Skin of body (tissue), 2 donors: ENCODE data around the gene HSPA4. TPM values are rescaled to one million over a fixed set of nuclear protein-coding genes. Genes with fewer than 3 reads are reported as not detected.
"Not testable (repeated sequence)": the region's sequence is repeated elsewhere in the genome, so short reads cannot be mapped to it uniquely, and the experiment has no call there.

Experiments used
- DNase-seq: peaks from one replicate; lab custom pipeline; 2025; lab: John Stamatoyannopoulos, UW
- total RNA-seq: library from RNA; depleted of rRNA; stranded (reverse); fragments of >200 nt; gene quantifications from one replicate; pipeline ENCODE4 v1.2.3, GENCODE V29; 2014

HSPA4 gene
- total RNA-seq, 1 donor from 2014 or later: 58.9 TPM

DNA sequence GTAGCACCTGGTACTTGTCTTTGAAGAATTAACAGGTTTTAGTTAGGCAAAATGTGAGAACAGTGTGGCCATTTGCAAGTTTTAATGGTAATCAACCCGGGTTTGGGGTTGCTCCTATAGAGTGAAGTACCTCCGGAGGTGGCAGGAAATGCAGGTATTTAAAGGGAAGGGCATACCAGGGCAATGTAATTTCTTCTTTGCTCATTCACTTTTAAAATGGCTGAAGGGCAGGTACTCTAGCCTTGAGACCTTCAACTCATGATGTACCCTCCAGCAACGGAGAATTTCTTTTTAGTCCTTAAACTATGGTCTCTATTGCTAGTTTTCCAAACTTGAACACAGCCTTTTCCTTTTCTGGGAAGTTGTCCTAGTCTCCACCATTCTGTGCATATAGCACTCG is 1.3 kb upstream of the HSPA4 start:
- DNase-seq: no peak

DNA sequence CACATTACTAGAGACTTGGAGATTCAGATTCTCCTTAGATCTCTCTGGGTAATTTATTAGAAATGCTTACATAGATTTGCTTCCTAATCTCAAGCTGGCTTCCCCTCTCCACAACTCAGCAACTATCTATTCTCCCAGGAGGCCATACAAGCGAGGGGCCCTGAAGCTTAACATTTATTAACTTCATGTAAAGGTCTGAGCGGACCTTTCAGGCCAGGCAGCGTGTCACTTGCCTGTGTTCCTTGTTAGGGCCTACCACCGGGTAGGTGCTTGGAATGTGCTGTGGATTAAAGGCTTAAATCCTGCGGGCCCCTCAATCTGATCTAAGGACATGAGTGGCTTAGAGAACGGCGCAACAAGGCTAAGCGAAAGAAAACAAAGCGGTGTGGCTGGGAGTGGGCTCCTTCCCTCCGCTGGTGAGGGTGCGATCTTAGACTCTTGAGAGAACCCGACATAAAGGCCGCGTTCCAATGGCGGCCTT is 712 bp upstream of the HSPA4 start:
- no peak for DNase-seq

- no peak for DNase-seq
Observed at GRCh38 chr5:133052317-133053175, 733 bp downstream of the HSPA4 start.

- no peak for DNase-seq
Observed at GRCh38 chr5:133053448-133053847, 1.6 kb downstream of the HSPA4 start.

DNA sequence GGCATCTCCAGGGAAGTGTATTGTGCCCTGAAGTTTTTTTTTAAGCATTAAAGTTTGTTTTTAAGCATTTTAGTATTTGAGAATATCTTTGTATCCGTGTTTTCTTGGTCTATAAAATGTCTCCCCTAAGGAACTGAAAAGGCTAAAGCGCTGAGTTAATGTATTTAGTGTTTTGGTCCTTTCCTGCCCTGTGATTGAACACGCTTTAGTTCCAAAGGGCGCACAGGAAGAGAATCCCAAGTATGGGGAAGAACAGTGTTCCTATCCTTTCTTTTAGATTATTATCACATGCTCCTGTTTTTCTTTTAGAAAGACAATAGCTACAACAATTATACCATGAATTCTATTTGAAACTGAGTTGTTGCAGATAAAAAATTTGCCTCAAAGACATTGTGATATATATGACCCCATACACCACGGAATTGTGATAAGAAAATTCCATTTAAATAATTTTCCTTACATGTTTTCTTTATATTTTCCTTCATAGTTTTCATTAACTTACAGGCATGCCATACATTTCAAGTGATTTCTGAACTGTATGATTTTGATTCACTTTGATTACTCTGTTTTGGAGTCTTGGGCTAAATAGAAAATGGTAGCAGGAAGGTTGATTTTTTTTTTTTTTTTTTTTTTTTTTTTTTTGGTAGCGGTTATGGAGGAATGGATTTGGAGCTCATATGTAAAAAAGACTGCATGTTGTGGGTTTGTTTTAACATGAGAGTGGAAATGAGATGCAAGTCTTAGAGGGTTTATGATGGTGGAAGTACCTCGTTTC is 3.1 kb downstream of the HSPA4 start:
- no peak for DNase-seq

DNA sequence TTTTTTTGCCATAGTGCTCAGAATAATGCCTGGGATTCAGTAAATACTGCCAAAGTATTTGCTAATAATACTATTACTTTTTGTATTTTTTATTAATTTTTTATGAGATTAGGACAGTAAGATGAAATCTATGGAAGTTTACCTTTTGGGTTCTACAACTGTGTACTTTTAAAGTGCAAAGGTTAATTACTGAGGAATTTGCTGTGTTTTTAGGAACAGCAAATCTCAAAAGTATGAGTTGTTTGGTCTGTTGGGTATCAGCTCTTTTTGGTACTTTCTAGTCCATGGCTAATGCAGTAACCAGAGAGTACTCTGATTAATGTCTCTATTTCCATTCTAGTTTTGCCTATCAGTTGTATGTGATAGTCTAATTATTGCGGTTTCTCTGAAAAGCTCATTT is 5.1 kb downstream of the HSPA4 start:
- DNase-seq: no peak

DNA sequence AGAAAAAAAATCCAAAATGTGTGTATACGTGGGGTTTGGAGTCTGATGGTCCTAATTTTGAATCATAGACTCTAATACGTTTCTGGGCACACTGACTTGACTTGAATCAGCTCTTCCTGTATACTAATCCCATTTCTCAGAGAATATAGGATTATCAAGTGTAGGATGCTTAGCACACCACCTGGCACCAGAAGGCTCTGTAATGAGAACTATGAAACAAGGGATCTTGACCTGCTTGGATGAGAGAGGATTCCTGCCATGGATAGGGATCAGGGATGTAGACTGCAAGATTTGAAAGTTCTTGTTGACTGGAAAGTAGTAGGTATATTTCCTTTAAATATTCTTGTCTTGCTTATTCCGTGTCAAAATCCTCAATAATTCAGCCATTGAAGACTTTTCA is 7.8 kb downstream of the HSPA4 start:
- DNase-seq: no peak

DNA sequence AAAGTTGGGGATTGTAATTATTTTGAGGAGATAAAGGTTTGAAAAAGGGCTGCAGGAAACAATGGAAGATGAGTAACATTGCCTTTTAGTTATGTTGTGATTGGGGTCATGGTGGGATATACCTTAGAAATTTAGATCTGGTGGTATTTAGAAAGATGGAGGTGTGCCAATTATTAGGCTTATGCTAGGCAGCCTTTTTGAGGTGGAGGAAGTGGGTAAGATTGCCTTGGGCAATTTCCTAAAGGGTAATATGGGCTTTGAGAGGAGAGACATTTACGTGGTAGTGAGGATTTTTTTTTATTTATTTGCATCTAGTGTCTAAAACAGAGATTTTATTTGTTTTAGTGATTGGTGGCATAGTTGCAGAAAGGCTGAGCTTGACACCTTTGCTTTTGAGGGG is 10.5 kb downstream of the HSPA4 start:
- no peak for DNase-seq

- no peak for DNase-seq
Observed at GRCh38 chr5:133063965-133064364, 12.2 kb downstream of the HSPA4 start.

GRCh38 chr5:133065471-133065870 is 13.7 kb downstream of the HSPA4 start:
- DNase-seq: no peak

- DNase-seq: no peak
Observed at GRCh38 chr5:133066045-133066444, 14.2 kb downstream of the HSPA4 start.

- DNase-seq: no peak
Observed at GRCh38 chr5:133072021-133072420, 20.2 kb downstream of the HSPA4 start.

- DNase-seq: no peak
Observed at GRCh38 chr5:133075572-133076536, 24.0 kb downstream of the HSPA4 start.

DNA sequence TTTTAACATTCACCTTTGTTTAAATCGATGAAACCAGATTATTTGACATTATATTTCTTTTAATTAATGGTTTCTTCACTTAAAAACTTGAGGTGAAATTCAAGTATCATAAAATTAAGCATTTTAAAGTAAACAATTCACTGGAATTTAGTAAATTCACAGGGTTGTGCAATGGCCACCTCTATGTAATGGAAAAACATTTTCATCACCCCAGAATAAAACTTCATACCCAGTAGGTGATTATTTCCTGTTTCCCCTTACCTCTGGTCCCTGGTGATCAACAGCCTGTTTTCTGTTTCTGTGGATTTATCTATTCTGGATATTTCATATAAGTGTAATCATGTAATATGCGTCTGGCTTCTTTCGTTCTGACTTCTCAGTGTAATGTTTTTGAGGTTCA is 27.2 kb downstream of the HSPA4 start:
- no peak for DNase-seq

GRCh38 chr5:133081036-133081435 is 29.2 kb downstream of the HSPA4 start:
- no peak for DNase-seq

- DNase-seq: peak; percentile 88
Observed at GRCh38 chr5:133081703-133082102, 29.9 kb downstream of the HSPA4 start.

GRCh38 chr5:133082128-133082527 is 30.3 kb downstream of the HSPA4 start:
- DNase-seq: no peak

DNA sequence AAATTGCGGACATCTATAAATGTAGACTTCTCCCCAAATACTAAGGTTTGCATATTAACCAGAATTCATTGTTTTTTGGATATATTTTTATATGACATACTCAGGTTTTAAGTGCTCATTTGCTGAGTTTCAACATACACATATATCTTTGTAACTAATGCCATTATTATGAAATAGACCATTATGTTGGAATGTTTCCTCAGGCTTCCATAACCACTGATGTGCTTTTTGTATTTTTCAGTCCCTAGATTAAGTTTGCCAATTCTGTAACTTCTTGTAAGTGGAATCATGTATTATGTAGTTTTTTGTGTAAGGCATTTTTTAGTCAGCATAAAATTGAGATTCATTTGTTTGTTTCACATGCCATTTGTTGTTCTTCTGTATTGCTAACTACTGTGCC is 32.1 kb downstream of the HSPA4 start:
- no peak for DNase-seq

DNA sequence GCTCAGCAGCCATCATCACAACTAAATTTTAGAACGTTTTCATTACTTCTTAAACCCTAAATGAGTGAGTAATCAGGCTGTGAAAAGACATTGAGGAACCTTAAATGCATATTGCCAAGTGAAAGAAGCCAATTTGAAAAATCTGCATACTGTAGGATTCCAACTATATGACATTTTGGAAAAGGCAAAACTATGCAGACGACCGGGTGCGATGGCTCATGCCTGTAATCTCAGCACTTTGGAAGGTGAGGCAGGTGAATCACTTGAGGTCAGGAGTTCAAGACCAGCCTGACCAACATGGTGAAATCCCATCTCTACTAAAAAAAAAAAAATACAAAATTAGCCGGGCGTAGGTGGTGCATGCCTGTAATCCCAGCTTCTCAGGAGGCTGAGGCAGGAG is 33.4 kb downstream of the HSPA4 start:
- not testable (repeated sequence) for DNase-seq

DNA sequence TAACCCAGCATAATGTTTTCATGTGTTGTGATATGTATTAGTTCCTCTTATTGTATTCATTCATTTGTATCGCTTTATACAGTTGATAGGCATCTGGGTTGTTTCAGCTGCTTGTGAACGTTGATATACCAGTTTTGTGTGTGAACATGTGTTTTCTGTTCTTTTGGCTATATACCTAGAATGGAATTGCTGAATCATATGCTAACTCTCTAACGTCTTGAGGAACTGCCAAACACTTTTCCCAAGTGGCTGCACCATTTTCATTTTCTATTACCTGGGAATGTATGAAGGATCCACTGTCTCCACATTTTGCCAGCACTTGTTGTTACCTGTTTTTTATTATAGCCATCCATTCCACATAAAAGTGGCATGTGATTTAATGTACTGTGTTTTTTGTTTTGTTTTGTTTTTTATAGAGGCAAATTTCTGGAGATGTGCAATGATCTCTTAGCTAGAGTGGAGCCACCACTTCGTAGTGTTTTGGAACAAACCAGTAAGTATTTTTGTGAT is 34.6 kb downstream of the HSPA4 start:
- no peak for DNase-seq

- DNase-seq: no peak
Observed at GRCh38 chr5:133088064-133088463, 36.3 kb downstream of the HSPA4 start.
